Choroid plexus epithelial cell (primary cell): ENCODE measurements around the gene HEY2.

ENCODE experiments used
- DNase-seq: peaks from one replicate; pipeline ENCODE4 v3.0.0-alpha.2; 2010; ENCODE audit warnings: low read depth
- H3K4me3 ChIP-seq: 2 replicates; pipeline ENCODE4 v1.5.1; 2011; ENCODE audit warnings: low read depth, mild to moderate bottlenecking, control low read depth, low read length, moderate library complexity
- TF ChIP-seq, protein P1 (sequence below): conservative IDR thresholded peaks from 2 replicates; pipeline ENCODE4 v1.5.1; 2011; ENCODE audit warnings: low read depth, mild to moderate bottlenecking, control low read depth, inconsistent platforms, low read length, moderate library complexity

HEY2 gene

DNA sequence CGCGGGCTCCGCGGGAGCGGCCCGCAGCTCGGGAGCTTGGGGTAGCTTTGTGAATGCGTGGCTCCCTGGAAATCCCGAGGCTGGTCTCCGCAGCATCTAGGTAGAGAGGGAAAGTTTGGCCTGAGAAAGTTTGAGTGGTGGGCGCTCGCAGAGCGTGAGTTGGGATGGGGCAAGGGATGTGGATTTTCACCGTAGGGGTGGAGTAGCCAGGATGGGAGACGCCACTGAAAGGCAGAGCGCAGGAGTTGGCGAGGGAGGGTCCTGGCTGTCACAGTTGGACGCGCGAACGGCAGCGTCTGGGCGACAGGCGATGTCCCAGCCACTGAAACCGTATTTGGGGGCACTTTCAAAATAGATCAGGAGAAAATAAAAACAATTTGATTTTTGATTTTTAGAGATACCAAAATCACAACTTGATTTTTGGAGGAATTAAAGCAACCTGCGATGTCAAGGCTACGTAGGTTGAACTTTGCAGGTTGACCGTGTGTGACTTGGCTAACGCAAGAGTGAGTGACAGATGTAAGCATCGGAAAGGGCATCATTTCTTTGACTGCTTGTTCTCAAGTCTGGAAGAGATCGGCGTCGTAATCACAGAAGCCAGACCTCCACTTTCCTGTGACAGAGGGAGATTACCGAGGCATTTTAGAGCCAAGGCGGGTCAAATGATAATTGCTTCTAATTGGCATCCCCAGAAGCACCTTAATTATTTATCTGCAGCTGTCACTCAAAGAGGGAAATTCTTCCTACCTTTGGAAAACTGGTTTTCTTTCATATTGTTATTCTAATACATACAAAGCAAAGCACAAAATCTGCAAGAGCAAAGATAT lies 646 bp downstream of the HEY2 start:
- peak overlapping the region; percentile 69 for H3K4me3 ChIP-seq
- no peak for DNase-seq
- TF ChIP-seq, protein P1, sequence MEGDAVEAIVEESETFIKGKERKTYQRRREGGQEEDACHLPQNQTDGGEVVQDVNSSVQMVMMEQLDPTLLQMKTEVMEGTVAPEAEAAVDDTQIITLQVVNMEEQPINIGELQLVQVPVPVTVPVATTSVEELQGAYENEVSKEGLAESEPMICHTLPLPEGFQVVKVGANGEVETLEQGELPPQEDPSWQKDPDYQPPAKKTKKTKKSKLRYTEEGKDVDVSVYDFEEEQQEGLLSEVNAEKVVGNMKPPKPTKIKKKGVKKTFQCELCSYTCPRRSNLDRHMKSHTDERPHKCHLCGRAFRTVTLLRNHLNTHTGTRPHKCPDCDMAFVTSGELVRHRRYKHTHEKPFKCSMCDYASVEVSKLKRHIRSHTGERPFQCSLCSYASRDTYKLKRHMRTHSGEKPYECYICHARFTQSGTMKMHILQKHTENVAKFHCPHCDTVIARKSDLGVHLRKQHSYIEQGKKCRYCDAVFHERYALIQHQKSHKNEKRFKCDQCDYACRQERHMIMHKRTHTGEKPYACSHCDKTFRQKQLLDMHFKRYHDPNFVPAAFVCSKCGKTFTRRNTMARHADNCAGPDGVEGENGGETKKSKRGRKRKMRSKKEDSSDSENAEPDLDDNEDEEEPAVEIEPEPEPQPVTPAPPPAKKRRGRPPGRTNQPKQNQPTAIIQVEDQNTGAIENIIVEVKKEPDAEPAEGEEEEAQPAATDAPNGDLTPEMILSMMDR: no peak

GRCh38 chr6:125750692-125751333 lies 1.4 kb downstream of the HEY2 start:
- no peak overlapping the region for H3K4me3 ChIP-seq
- no peak for DNase-seq
- TF ChIP-seq, protein P1: no peak

DNA sequence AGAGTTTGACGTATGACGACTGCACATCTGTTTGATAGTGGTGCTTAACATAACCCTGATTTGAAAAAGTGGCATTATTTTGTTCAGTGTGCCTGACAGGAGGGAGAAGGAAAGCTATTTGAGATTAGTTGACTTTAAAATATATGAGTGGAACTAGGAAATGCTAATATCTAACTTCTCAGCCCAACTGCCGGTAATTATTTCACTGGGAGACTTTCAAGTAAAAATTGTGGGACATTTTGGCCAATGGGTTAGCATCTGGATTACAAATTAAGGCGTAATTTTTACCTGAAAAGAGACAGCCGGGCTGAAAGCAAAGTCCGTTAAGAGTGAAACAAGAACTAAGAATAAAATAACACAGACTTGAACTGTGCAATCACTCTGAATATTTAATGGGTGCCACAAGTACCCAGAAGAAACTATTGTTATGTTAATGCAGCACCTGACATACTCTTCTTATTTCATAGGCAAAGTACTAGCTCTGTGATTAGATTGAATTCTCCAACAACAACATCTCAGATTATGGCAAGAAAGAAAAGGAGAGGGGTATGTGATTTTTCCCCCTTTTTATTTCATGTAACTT lies 2.0 kb downstream of the HEY2 start:
- TF ChIP-seq, protein P1: no peak
- H3K4me3 ChIP-seq: no peak overlapping the region
- no peak for DNase-seq

- TF ChIP-seq, protein P1: no peak
- DNase-seq: no peak
- H3K4me3 ChIP-seq: no peak overlapping the region
Measured at GRCh38 chr6:125752773-125753172, 3.3 kb downstream of the HEY2 start.

GRCh38 chr6:125753218-125753936 lies 3.9 kb downstream of the HEY2 start:
- peak; percentile 71 for DNase-seq
- TF ChIP-seq, protein P1: peak; percentile 43
- H3K4me3 ChIP-seq: no peak overlapping the region

- TF ChIP-seq, protein P1: no peak
- no peak for DNase-seq
- no peak overlapping the region for H3K4me3 ChIP-seq
Measured at GRCh38 chr6:125753937-125754259, 4.5 kb downstream of the HEY2 start.
